NB4 (cell line): ENCODE data around the gene STYK1.

Experiments used
- MYC ChIP-seq: IDR thresholded peaks from 2 replicates; pipeline ENCODE4 v1.6.1; 2011; ENCODE audit warnings: low read depth, low read length
- POLR2A ChIP-seq: IDR thresholded peaks from 2 replicates; pipeline ENCODE4 v1.6.1; 2011; ENCODE audit warnings: mild to moderate bottlenecking; ENCODE audit not compliant: insufficient read length; ENCODE audit errors: extremely low read depth
- TF ChIP-seq, protein P1 (sequence below): IDR thresholded peaks from one replicate; pipeline ENCODE4 v1.5.1; 2012; ENCODE audit warnings: low read depth, low read length

DNA sequence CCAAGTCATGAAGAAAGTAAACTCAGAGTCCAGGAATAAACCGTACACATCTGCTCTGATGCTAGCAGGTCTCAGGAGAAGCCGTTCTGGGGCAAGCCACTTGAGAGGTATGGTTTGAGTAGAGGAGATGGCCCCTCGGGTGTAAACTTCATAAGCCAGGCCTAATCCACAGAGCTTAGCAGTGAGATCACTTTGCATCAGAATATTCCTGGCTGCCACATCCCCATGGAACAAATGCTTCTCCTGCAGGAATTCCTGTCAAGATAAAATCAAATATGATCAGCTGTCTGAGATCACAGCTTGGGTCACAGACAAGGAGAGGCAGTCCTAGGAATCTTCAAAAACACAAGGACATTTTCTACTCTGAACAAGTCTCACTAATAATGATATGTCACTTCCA lies 49.2 kb downstream of the STYK1 start:
- no peak for TF ChIP-seq POLR2A
- TF ChIP-seq, protein P1, sequence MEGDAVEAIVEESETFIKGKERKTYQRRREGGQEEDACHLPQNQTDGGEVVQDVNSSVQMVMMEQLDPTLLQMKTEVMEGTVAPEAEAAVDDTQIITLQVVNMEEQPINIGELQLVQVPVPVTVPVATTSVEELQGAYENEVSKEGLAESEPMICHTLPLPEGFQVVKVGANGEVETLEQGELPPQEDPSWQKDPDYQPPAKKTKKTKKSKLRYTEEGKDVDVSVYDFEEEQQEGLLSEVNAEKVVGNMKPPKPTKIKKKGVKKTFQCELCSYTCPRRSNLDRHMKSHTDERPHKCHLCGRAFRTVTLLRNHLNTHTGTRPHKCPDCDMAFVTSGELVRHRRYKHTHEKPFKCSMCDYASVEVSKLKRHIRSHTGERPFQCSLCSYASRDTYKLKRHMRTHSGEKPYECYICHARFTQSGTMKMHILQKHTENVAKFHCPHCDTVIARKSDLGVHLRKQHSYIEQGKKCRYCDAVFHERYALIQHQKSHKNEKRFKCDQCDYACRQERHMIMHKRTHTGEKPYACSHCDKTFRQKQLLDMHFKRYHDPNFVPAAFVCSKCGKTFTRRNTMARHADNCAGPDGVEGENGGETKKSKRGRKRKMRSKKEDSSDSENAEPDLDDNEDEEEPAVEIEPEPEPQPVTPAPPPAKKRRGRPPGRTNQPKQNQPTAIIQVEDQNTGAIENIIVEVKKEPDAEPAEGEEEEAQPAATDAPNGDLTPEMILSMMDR: no peak
- TF ChIP-seq MYC: no peak
